PC-3 (cell line): ENCODE data around the gene ACOT11. TPM values are rescaled to one million over a fixed set of nuclear protein-coding genes. Genes with fewer than 3 reads are reported as not detected.

Experiments
- ATAC-seq: fragments of 200-7000 bp; cut with Tn5 transposase; 2 replicates; pipeline ENCODE4 v1.9.1; 2020; ENCODE audit warnings: mild to moderate bottlenecking, moderate library complexity
- BruUV-seq: library from RNA; stranded (reverse); fragments of 400-500 nt; replicated peaks from 2 replicates; lab custom pipeline; 2021; lab: Mats Ljungman, UMichigan
- CTCF ChIA-PET: fragments of 300-600 bp; sonication (Branson Sonifier 250); formaldehyde crosslinking; loops from one replicate; lab custom pipeline; 2022; ENCODE audit warnings: antibody characterized with exemption; lab: Charles Lee
- POLR2A ChIA-PET: fragments of 300-600 bp; sonication (Branson Sonifier 250); formaldehyde crosslinking; loops from one replicate; lab custom pipeline; 2022; ENCODE audit warnings: antibody characterized with exemption; ENCODE audit not compliant: unreplicated experiment; lab: Charles Lee
- DNase-seq: peaks from one replicate; pipeline ENCODE4 v3.0.0-alpha.2; 2015
- H2AFZ ChIP-seq: fragments of 300-600 bp; sonication (generic); 2 replicates; pipeline ENCODE4 v1.6.0; 2016; ENCODE audit warnings: antibody characterized with exemption, low read length
- H3F3A ChIP-seq: fragments of 300-600 bp; sonication (generic); one replicate; pipeline ENCODE4 v1.6.0; 2017; ENCODE audit warnings: antibody characterized with exemption, low read length, control low read depth, mild to moderate bottlenecking; ENCODE audit not compliant: unreplicated experiment
- H3K27ac ChIP-seq: fragments of 300-600 bp; sonication (generic); 2 replicates; pipeline ENCODE4 v1.5.1; 2016; ENCODE audit warnings: mild to moderate bottlenecking, low read length
- H3K27me3 ChIP-seq: fragments of 300-600 bp; sonication (generic); 2 replicates; pipeline ENCODE4 v1.6.1; 2016; ENCODE audit warnings: low read length, mixed read lengths
- H3K36me3 ChIP-seq: fragments of 300-600 bp; sonication (generic); 2 replicates; pipeline ENCODE4 v1.6.1; 2016; ENCODE audit warnings: low read depth, mixed run types, low read length, mixed read lengths
- H3K4me1 ChIP-seq: fragments of 300-600 bp; sonication (generic); 2 replicates; pipeline ENCODE4 v1.5.1; 2016; ENCODE audit warnings: low read length; ENCODE audit not compliant: insufficient read depth
- H3K4me2 ChIP-seq: fragments of 300-600 bp; sonication (generic); 2 replicates; pipeline ENCODE4 v1.6.0; 2016; ENCODE audit warnings: low read length
- H3K4me3 ChIP-seq: fragments of 300-600 bp; sonication (generic); 2 replicates; pipeline ENCODE4 v1.5.1; 2016; ENCODE audit warnings: mild to moderate bottlenecking, low read length, mixed read lengths
- H3K79me2 ChIP-seq: fragments of 300-600 bp; sonication (generic); 2 replicates; pipeline ENCODE4 v1.6.1; 2017; ENCODE audit warnings: low read length, mixed read lengths
- H3K9ac ChIP-seq: fragments of 300-600 bp; sonication (generic); 2 replicates; pipeline ENCODE4 v1.6.0; 2016; ENCODE audit warnings: mild to moderate bottlenecking, low read length
- H3K9me2 ChIP-seq: fragments of 300-600 bp; sonication (generic); replicated peaks from 2 replicates; pipeline ENCODE4 v1.6.1; 2016; ENCODE audit warnings: mixed run types, low read length, mixed read lengths
- H3K9me3 ChIP-seq: fragments of 300-600 bp; sonication (generic); 2 replicates; pipeline ENCODE4 v1.6.1; 2016; ENCODE audit warnings: low read length, mixed read lengths
- H4K20me1 ChIP-seq: fragments of 300-600 bp; sonication (generic); 2 replicates; pipeline ENCODE4 v1.6.1; 2016; ENCODE audit warnings: low read length, mixed read lengths
- CTCF ChIP-seq: fragments of 300-600 bp; sonication (generic); conservative IDR thresholded peaks from 2 replicates; pipeline ENCODE4 v1.5.1; 2017; ENCODE audit warnings: antibody characterized with exemption, low read depth, mild to moderate bottlenecking, low read length
- EZH2 ChIP-seq: fragments of 300-600 bp; sonication (generic); IDR thresholded peaks from one replicate; pipeline ENCODE4 v1.6.1; 2017; ENCODE audit warnings: antibody characterized with exemption, mild to moderate bottlenecking, low read length; ENCODE audit not compliant: unreplicated experiment
- EZH2phosphoT487 ChIP-seq: fragments of 300-600 bp; sonication (generic); IDR thresholded peaks from 2 replicates; pipeline ENCODE4 v1.6.1; 2018; ENCODE audit warnings: mild to moderate bottlenecking, antibody characterized with exemption, low read length, borderline replicate concordance
- intact Hi-C: fragments of 100-400 bp; cut with micrococcal nuclease; formaldehyde crosslinking; loops from 2 replicates; pipeline ENCODE4 v1.9.0; 2023
- total RNA-seq: library from RNA; depleted of rRNA; stranded (reverse); fragments of >200 nt; gene quantifications from 2 replicates; pipeline ENCODE4 v1.2.3, GENCODE V29; 2014

ACOT11 gene
- total RNA-seq, 1 experiment from 2014 or later = 5.0 TPM

- ChIA-PET CTCF (no interaction called here), POLR2A (no interaction called here)
- TF ChIP-seq CTCF (no peak), EZH2phosphoT487 (no peak), EZH2 (no peak)
- no peak overlapping the region for H2AFZ ChIP-seq
- H3K27ac ChIP-seq = no peak overlapping the region
- no peaks in the 10 kb centered on the region for H3K9me2 ChIP-seq
- ATAC-seq (no peak), DNase-seq (no peak)
- H3K79me2 ChIP-seq = no peaks in the 10 kb centered on the region
- BruUV-seq = no TSS peak
- H4K20me1 ChIP-seq = no peaks in the 10 kb centered on the region
- H3K4me1 ChIP-seq = no peaks in the 10 kb centered on the region
- H3K4me3 ChIP-seq = no peak overlapping the region
- intact Hi-C loops = no loop called here
- H3K9ac ChIP-seq = no peak overlapping the region
- H3K36me3 ChIP-seq = no peaks in the 10 kb centered on the region
- H3F3A ChIP-seq = no peaks in the 10 kb centered on the region
- no peak overlapping the region for H3K4me2 ChIP-seq
- H3K9me3 ChIP-seq = no peaks in the 10 kb centered on the region
- H3K27me3 ChIP-seq = no peaks in the 10 kb centered on the region
These were observed 4.1 kb upstream of the ACOT11 start for GRCh38 chr1:54543729-54544496.

- no peaks in the 10 kb centered on the region for H3K9me2 ChIP-seq
- BruUV-seq = no TSS peak
- POLR2A ChIA-PET = no interaction called here
These were observed 2.0 kb upstream of the ACOT11 start for GRCh38 chr1:54545916-54546635.

More at GRCh38 chr1:54545916-54546635, 2.0 kb upstream of the ACOT11 start:
- H2AFZ ChIP-seq = no peak overlapping the region
- no peak overlapping the region for H3K4me3 ChIP-seq
- CTCF ChIA-PET = no interaction called here
- TF ChIP-seq CTCF (no peak), EZH2phosphoT487 (no peak), EZH2 (no peak)
- no peaks in the 10 kb centered on the region for H3F3A ChIP-seq
- H3K36me3 ChIP-seq = no peaks in the 10 kb centered on the region
- H3K79me2 ChIP-seq = no peaks in the 10 kb centered on the region
- H3K4me2 ChIP-seq = no peak overlapping the region
- intact Hi-C loops = no loop called here
- no peaks in the 10 kb centered on the region for H3K9me3 ChIP-seq
- no peak overlapping the region for H3K9ac ChIP-seq
- H4K20me1 ChIP-seq = no peaks in the 10 kb centered on the region
- ATAC-seq = no peak
- DNase-seq = no peak
- no peaks in the 10 kb centered on the region for H3K27me3 ChIP-seq
- no peaks in the 10 kb centered on the region for H3K4me1 ChIP-seq
- no peak overlapping the region for H3K27ac ChIP-seq
